MM.1S (cell line): Measurements from ENCODE around the gene GJA5.

ENCODE experiments used
- DNase-seq: peaks from one replicate; pipeline ENCODE4 v3.0.0-alpha.2; 2015
- H2AFZ ChIP-seq: fragments of 300-600 bp; sonication (generic); 2 replicates; pipeline ENCODE4 v1.6.0; 2016; ENCODE audit warnings: antibody characterized with exemption, low read length
- H3F3A ChIP-seq: fragments of 300-600 bp; sonication (generic); 2 replicates; pipeline ENCODE4 v1.6.1; 2016; ENCODE audit warnings: mild to moderate bottlenecking, antibody characterized with exemption, low read length, moderate library complexity, mixed read lengths; ENCODE audit not compliant: insufficient read depth
- H3K27ac ChIP-seq: fragments of 300-600 bp; sonication (generic); 2 replicates; pipeline ENCODE4 v1.5.1; 2016; ENCODE audit warnings: mild to moderate bottlenecking, low read length
- H3K27me3 ChIP-seq: fragments of 300-600 bp; sonication (generic); replicated peaks from 2 replicates; pipeline ENCODE4 v1.6.0; 2016; ENCODE audit warnings: low read length; ENCODE audit not compliant: insufficient read depth
- H3K36me3 ChIP-seq: fragments of 300-600 bp; sonication (generic); replicated peaks from 2 replicates; pipeline ENCODE4 v1.6.1; 2016; ENCODE audit warnings: mild to moderate bottlenecking, low read length, mixed read lengths; ENCODE audit not compliant: insufficient read depth
- H3K4me1 ChIP-seq: fragments of 300-600 bp; sonication (generic); 2 replicates; pipeline ENCODE4 v1.6.1; 2016; ENCODE audit warnings: low read length, mixed read lengths
- H3K4me2 ChIP-seq: fragments of 300-600 bp; sonication (generic); 2 replicates; pipeline ENCODE4 v1.6.0; 2016; ENCODE audit warnings: low read depth, low read length
- H3K4me3 ChIP-seq: fragments of 300-600 bp; sonication (generic); 2 replicates; pipeline ENCODE4 v1.5.1; 2016; ENCODE audit warnings: low read length, mixed read lengths
- H3K79me2 ChIP-seq: fragments of 300-600 bp; sonication (generic); 2 replicates; pipeline ENCODE4 v1.6.1; 2016; ENCODE audit warnings: mixed run types, low read length, mixed read lengths
- H3K9ac ChIP-seq: fragments of 300-600 bp; sonication (generic); 2 replicates; pipeline ENCODE4 v1.6.1; 2016; ENCODE audit warnings: low read length, mixed read lengths
- H3K9me2 ChIP-seq: fragments of 300-600 bp; sonication (generic); replicated peaks from 2 replicates; pipeline ENCODE4 v1.6.1; 2016; ENCODE audit warnings: mild to moderate bottlenecking, low read length, mixed read lengths; ENCODE audit not compliant: insufficient read depth
- H3K9me3 ChIP-seq: fragments of 300-600 bp; sonication (generic); replicated peaks from 2 replicates; pipeline ENCODE4 v1.6.1; 2016; ENCODE audit warnings: mild to moderate bottlenecking, low read length, mixed read lengths; ENCODE audit not compliant: insufficient read depth
- H4K20me1 ChIP-seq: fragments of 300-600 bp; sonication (generic); 2 replicates; pipeline ENCODE4 v1.6.1; 2016; ENCODE audit warnings: mild to moderate bottlenecking, low read length, moderate library complexity, mixed read lengths; ENCODE audit not compliant: insufficient read depth
- CTCF ChIP-seq: fragments of 300-600 bp; sonication (generic); IDR thresholded peaks from 2 replicates; pipeline ENCODE4 v1.5.1; 2016; ENCODE audit warnings: antibody characterized with exemption, low read length, mixed read lengths
- EZH2 ChIP-seq: fragments of 300-600 bp; sonication (generic); optimal IDR thresholded peaks from 2 replicates; pipeline ENCODE3; 2017; ENCODE audit warnings: low read depth, mild to moderate bottlenecking, antibody characterized with exemption, low read length, mixed read lengths
- EZH2phosphoT487 ChIP-seq: fragments of 300-600 bp; sonication (generic); IDR thresholded peaks from 2 replicates; pipeline ENCODE4 v1.6.1; 2018; ENCODE audit warnings: antibody characterized with exemption, low read length

Gene GJA5

GRCh38 chr1:147719029-147719698 is 41.2 kb downstream of the GJA5 start:
- TF ChIP-seq EZH2phosphoT487 (no peak), EZH2 (no peak), CTCF (no peak)
- Histone ChIP-seq H3K27ac (no peak overlapping the region), H3K4me2 (no peak overlapping the region), H3K36me3 (no peaks in the 10 kb centered on the region), H3K9me3 (no peaks in the 10 kb centered on the region), H2AFZ (no peak overlapping the region), H3K27me3 (no peaks in the 10 kb centered on the region), H3K4me3 (no peak overlapping the region), H4K20me1 (no peaks in the 10 kb centered on the region), H3K79me2 (no peaks in the 10 kb centered on the region), H3F3A (no peaks in the 10 kb centered on the region), H3K9ac (no peak overlapping the region), H3K9me2 (no peaks in the 10 kb centered on the region), H3K4me1 (no peaks in the 10 kb centered on the region)
- DNase-seq: no peak

- no peaks in the 10 kb centered on the region for H3K9me3 ChIP-seq
- no peaks in the 10 kb centered on the region for H4K20me1 ChIP-seq
- no peak for TF ChIP-seq EZH2phosphoT487
- TF ChIP-seq EZH2: no peak
- TF ChIP-seq CTCF: no peak
- DNase-seq: no peak
- no peak overlapping the region for H3K4me2 ChIP-seq
- H3F3A ChIP-seq: no peaks in the 10 kb centered on the region
- H3K4me1 ChIP-seq: no peaks in the 10 kb centered on the region
- no peaks in the 10 kb centered on the region for H3K36me3 ChIP-seq
- no peaks in the 10 kb centered on the region for H3K27me3 ChIP-seq
- no peak overlapping the region for H3K4me3 ChIP-seq
- H3K79me2 ChIP-seq: no peaks in the 10 kb centered on the region
- no peak overlapping the region for H2AFZ ChIP-seq
- H3K9ac ChIP-seq: no peak overlapping the region
- no peak overlapping the region for H3K27ac ChIP-seq
- no peaks in the 10 kb centered on the region for H3K9me2 ChIP-seq
Measured at GRCh38 chr1:147717706-147718097, 42.7 kb downstream of the GJA5 start.

GRCh38 chr1:147717051-147717705 is 43.2 kb downstream of the GJA5 start:
- TF ChIP-seq EZH2: no peak
- no peak for TF ChIP-seq CTCF
- TF ChIP-seq EZH2phosphoT487: no peak
- Histone ChIP-seq H3K4me1 (no peaks in the 10 kb centered on the region), H3K27ac (no peak overlapping the region), H3K4me3 (no peak overlapping the region), H3K9me3 (no peaks in the 10 kb centered on the region), H4K20me1 (no peaks in the 10 kb centered on the region), H3K36me3 (no peaks in the 10 kb centered on the region), H2AFZ (no peak overlapping the region), H3K9me2 (no peaks in the 10 kb centered on the region), H3K27me3 (no peaks in the 10 kb centered on the region), H3K4me2 (no peak overlapping the region), H3K9ac (no peak overlapping the region), H3F3A (no peaks in the 10 kb centered on the region), H3K79me2 (no peaks in the 10 kb centered on the region)
- DNase-seq: no peak
